Measurements from ENCODE around the gene OR10D3. TPM values are rescaled to one million over a fixed set of nuclear protein-coding genes. Genes with fewer than 3 reads are reported as not detected.

OR10D3 gene
- polyA plus RNA-seq, 1 of the 3 experiments (the other 2 are of a cell fraction), result not detected

DNA sequence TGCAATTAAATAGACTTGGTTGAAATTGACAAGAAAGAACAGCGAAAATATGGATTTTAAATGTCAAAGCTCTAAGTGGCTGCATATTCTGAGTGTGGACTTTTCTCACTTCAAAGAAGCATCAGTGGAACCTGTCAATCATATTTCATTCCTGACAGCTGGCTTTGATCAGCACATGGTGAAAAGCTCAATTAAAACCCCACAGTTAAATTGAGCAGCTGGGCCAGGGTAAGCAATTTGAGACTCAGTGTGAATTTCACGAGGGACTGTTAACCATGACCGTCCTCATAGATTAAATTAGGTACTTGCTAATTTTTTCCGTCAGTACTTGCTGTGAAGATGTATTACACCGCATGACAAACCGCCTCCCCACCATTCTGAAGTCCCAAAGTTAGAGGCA, 11.0 kb upstream of the OR10D3 start:
- Histone ChIP-seq H3K79me2 (ENCODE audit: insufficient read depth) (no peaks in the 10 kb centered on the region), H3K9me3 (no peaks in the 10 kb centered on the region), H2AFZ (ENCODE audit: low read depth) (no peak overlapping the region), H3K4me1 (ENCODE audit: control insufficient read depth in 1 of 2, insufficient read depth in 2 of 2, low read depth in 1 of 2, low read length in 1 of 2) (no peaks in the 10 kb centered on the region), H3K27me3 (ENCODE audit: insufficient read depth) (no peaks in the 10 kb centered on the region), H3K4me2 (no peak overlapping the region), H3K4me3 (ENCODE audit: low read depth in 2 of 2, low read length in 1 of 2) (no peak overlapping the region), H4K20me1 (ENCODE audit: insufficient read depth) (no peaks in the 10 kb centered on the region), H3K36me3 (replicated peaks in 1 of 2; ENCODE audit: control insufficient read depth in 1 of 2, insufficient read depth in 2 of 2, low read length in 1 of 2) (no peaks in the 10 kb centered on the region), H3K9ac (no peak overlapping the region), H3K27ac (ENCODE audit: low read depth in 2 of 2, low read length in 1 of 2) (no peak overlapping the region), H3F3A (replicated peaks; ENCODE audit: insufficient read depth) (no peaks in the 10 kb centered on the region), H3K9me2 (no peaks in the 10 kb centered on the region)
- WGBS (ENCODE audit: low lambda C conversion rate), result 62% methylated on average over 6 of the region's 6 CpGs
- no peak for TF ChIP-seq EZH2phosphoT487 (IDR thresholded peaks at IDR 0.05; ENCODE audit: borderline replicate concordance, low read depth)
- TF ChIP-seq YY1 (IDR thresholded peaks at IDR 0.05; ENCODE audit: low read depth), result no peak
- no peak for TF ChIP-seq MAX (IDR thresholded peaks at IDR 0.05; ENCODE audit: low read depth)
- no peak for TF ChIP-seq JUND (IDR thresholded peaks at IDR 0.05)
- no peak for TF ChIP-seq FOSL2 (IDR thresholded peaks at IDR 0.05; ENCODE audit: borderline replicate concordance, low read depth)
- ChIA-PET CTCF (interaction anchor here (0.9 to 2.7 kb wide), 3 partner anchors 23 to 101 kb away, joined by 3 to 10 read pairs (median 3); no protein-coding TSS in a partner anchor), POLR2A (no interaction called here)
- no peak for DNase-seq

DNA sequence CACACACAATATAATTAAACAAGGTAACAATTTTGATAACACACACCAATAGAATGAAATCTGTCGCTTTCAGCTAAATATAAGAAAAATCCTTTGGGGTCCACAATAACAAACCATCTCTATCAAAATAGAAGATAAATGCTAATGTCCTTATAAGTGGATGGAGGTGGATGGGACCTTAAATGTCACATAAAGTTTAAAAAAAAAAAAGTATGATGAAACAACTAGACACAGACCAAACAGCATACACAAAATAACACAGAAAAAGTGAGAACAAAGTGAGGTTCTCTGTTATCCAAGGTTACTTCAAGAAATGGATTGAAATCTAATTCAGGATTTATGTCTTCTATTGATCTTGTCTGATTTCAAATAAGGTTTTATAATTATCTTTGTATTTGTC, 10.5 kb upstream of the OR10D3 start:
- no peak overlapping the region for H3K9ac ChIP-seq
- CTCF ChIA-PET, result interaction anchor here (1.0 to 2.7 kb wide), 4 partner anchors 15 to 101 kb away, joined by 3 to 10 read pairs (median 6); no protein-coding TSS in a partner anchor

GRCh38 chr11:124174001-124174583, 9.1 kb upstream of the OR10D3 start:
- Histone ChIP-seq H2AFZ (ENCODE audit: low read depth) (no peak overlapping the region), H3K27ac (ENCODE audit: low read depth in 2 of 2, low read length in 1 of 2) (no peak overlapping the region), H3F3A (replicated peaks; ENCODE audit: insufficient read depth) (no peaks in the 10 kb centered on the region), H4K20me1 (ENCODE audit: insufficient read depth) (no peaks in the 10 kb centered on the region), H3K79me2 (ENCODE audit: insufficient read depth) (no peaks in the 10 kb centered on the region), H3K4me3 (ENCODE audit: low read depth in 2 of 2, low read length in 1 of 2) (no peak overlapping the region), H3K27me3 (ENCODE audit: insufficient read depth) (no peaks in the 10 kb centered on the region), H3K36me3 (replicated peaks in 1 of 2; ENCODE audit: control insufficient read depth in 1 of 2, insufficient read depth in 2 of 2, low read length in 1 of 2) (no peaks in the 10 kb centered on the region), H3K9me3 (no peaks in the 10 kb centered on the region), H3K4me1 (ENCODE audit: control insufficient read depth in 1 of 2, insufficient read depth in 2 of 2, low read depth in 1 of 2, low read length in 1 of 2) (no peaks in the 10 kb centered on the region), H3K9me2 (no peaks in the 10 kb centered on the region), H3K4me2 (no peak overlapping the region), H3K9ac (no peak overlapping the region)
- no peak for DNase-seq
- ChIA-PET POLR2A (no interaction called here), CTCF (interaction anchor here (0.7 to 2.2 kb wide), 4 partner anchors 13 to 21 kb away, joined by 3 to 9 read pairs (median 3); no protein-coding TSS in a partner anchor)
- 13% methylated on average over 4 of the region's 4 CpGs for WGBS (ENCODE audit: low lambda C conversion rate)
- TF ChIP-seq, protein P1, sequence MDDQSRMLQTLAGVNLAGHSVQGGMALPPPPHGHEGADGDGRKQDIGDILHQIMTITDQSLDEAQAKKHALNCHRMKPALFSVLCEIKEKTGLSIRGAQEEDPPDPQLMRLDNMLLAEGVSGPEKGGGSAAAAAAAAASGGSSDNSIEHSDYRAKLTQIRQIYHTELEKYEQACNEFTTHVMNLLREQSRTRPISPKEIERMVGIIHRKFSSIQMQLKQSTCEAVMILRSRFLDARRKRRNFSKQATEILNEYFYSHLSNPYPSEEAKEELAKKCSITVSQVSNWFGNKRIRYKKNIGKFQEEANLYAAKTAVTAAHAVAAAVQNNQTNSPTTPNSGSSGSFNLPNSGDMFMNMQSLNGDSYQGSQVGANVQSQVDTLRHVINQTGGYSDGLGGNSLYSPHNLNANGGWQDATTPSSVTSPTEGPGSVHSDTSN (IDR thresholded peaks at IDR 0.05), result no peak

More for the DNA sequence above, 10.5 kb upstream of the OR10D3 start:
- no peak for DNase-seq
- Histone ChIP-seq H3K36me3 (replicated peaks in 1 of 2; ENCODE audit: control insufficient read depth in 1 of 2, insufficient read depth in 2 of 2, low read length in 1 of 2) (no peaks in the 10 kb centered on the region), H3K9me2 (no peaks in the 10 kb centered on the region), H4K20me1 (ENCODE audit: insufficient read depth) (no peaks in the 10 kb centered on the region), H3K9me3 (no peaks in the 10 kb centered on the region), H2AFZ (ENCODE audit: low read depth) (no peak overlapping the region), H3K4me1 (ENCODE audit: control insufficient read depth in 1 of 2, insufficient read depth in 2 of 2, low read depth in 1 of 2, low read length in 1 of 2) (no peaks in the 10 kb centered on the region), H3K27me3 (ENCODE audit: insufficient read depth) (no peaks in the 10 kb centered on the region), H3K27ac (ENCODE audit: low read depth in 2 of 2, low read length in 1 of 2) (no peak overlapping the region), H3K4me3 (ENCODE audit: low read depth in 2 of 2, low read length in 1 of 2) (no peak overlapping the region), H3F3A (replicated peaks; ENCODE audit: insufficient read depth) (no peaks in the 10 kb centered on the region), H3K4me2 (no peak overlapping the region), H3K79me2 (ENCODE audit: insufficient read depth) (no peaks in the 10 kb centered on the region)
- WGBS (ENCODE audit: low lambda C conversion rate), result 50% methylated on average over 1 of the region's 1 CpG
- TF ChIP-seq SIN3A (IDR thresholded peaks at IDR 0.05; ENCODE audit: borderline replicate concordance, low read depth, low read length) (no peak), EP300 (IDR thresholded peaks at IDR 0.05; ENCODE audit: borderline replicate concordance in 1 of 2, low read depth in 1 of 2, low read length in 1 of 2) (no peak), CHD2 (IDR thresholded peaks at IDR 0.05; ENCODE audit: low read length, partially characterized antibody) (no peak), POLR2AphosphoS5 (IDR thresholded peaks at IDR 0.05; ENCODE audit: low read depth, low read length) (no peak), GABPA (IDR thresholded peaks at IDR 0.05; ENCODE audit: low read depth) (no peak), SMC3 (IDR thresholded peaks at IDR 0.05; ENCODE audit: low read depth, low read length) (no peak)
- POLR2A ChIA-PET, result no interaction called here

Data from SK-N-SH (cell line).